ENCODE data around the gene CSRP3. TPM values are rescaled to one million over a fixed set of nuclear protein-coding genes. Genes with fewer than 3 reads are reported as not detected.

The CSRP3 gene
- total RNA-seq, 1 donor from 2014 or later = not detected

- Mint-ChIP-seq H3K36me3 (ENCODE audit: unreplicated experiment) (no peaks in the 10 kb centered on the region), H3K4me1 (ENCODE audit: unreplicated experiment) (peaks cover 5% of the 10 kb centered on the region), H3K4me3 (ENCODE audit: unreplicated experiment) (no peak overlapping the region), H3K27me3 (ENCODE audit: unreplicated experiment) (peaks cover 41% of the 10 kb centered on the region), H3K27ac (ENCODE audit: unreplicated experiment) (no peak overlapping the region), H3K9me3 (ENCODE audit: unreplicated experiment) (no peaks in the 10 kb centered on the region)
- DNase-seq (ENCODE audit: extremely low spot score, unreplicated experiment) = no peak
- TF ChIP-seq, protein P1, sequence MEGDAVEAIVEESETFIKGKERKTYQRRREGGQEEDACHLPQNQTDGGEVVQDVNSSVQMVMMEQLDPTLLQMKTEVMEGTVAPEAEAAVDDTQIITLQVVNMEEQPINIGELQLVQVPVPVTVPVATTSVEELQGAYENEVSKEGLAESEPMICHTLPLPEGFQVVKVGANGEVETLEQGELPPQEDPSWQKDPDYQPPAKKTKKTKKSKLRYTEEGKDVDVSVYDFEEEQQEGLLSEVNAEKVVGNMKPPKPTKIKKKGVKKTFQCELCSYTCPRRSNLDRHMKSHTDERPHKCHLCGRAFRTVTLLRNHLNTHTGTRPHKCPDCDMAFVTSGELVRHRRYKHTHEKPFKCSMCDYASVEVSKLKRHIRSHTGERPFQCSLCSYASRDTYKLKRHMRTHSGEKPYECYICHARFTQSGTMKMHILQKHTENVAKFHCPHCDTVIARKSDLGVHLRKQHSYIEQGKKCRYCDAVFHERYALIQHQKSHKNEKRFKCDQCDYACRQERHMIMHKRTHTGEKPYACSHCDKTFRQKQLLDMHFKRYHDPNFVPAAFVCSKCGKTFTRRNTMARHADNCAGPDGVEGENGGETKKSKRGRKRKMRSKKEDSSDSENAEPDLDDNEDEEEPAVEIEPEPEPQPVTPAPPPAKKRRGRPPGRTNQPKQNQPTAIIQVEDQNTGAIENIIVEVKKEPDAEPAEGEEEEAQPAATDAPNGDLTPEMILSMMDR (IDR thresholded peaks at IDR 0.05) = no peak
Measured at GRCh38 chr11:19216021-19216420, 14.2 kb upstream of the CSRP3 start.

- Mint-ChIP-seq H3K36me3 (ENCODE audit: unreplicated experiment) (no peaks in the 10 kb centered on the region), H3K4me1 (ENCODE audit: unreplicated experiment) (no peaks in the 10 kb centered on the region), H3K9me3 (ENCODE audit: unreplicated experiment) (no peaks in the 10 kb centered on the region), H3K27me3 (ENCODE audit: unreplicated experiment) (peaks cover 64% of the 10 kb centered on the region), H3K4me3 (ENCODE audit: unreplicated experiment) (no peak overlapping the region), H3K27ac (ENCODE audit: unreplicated experiment) (no peak overlapping the region)
- no peak for DNase-seq (ENCODE audit: extremely low spot score, unreplicated experiment)
- TF ChIP-seq, protein P1 (IDR thresholded peaks at IDR 0.05) = no peak
Measured at GRCh38 chr11:19209617-19210370, 8.0 kb upstream of the CSRP3 start.

- no peak overlapping the region for H3K27ac Mint-ChIP-seq (ENCODE audit: unreplicated experiment)
- H3K36me3 Mint-ChIP-seq (ENCODE audit: unreplicated experiment) = no peaks in the 10 kb centered on the region
- TF ChIP-seq, protein P1 (IDR thresholded peaks at IDR 0.05) = no peak
- H3K27me3 Mint-ChIP-seq (ENCODE audit: unreplicated experiment) = peaks cover 56% of the 10 kb centered on the region
- H3K4me3 Mint-ChIP-seq (ENCODE audit: unreplicated experiment) = no peak overlapping the region
- H3K4me1 Mint-ChIP-seq (ENCODE audit: unreplicated experiment) = no peaks in the 10 kb centered on the region
- no peaks in the 10 kb centered on the region for H3K9me3 Mint-ChIP-seq (ENCODE audit: unreplicated experiment)
- DNase-seq (ENCODE audit: extremely low spot score, unreplicated experiment) = no peak
Measured at GRCh38 chr11:19208959-19209546, 7.3 kb upstream of the CSRP3 start.

- DNase-seq (ENCODE audit: extremely low spot score, unreplicated experiment) = no peak
- Mint-ChIP-seq H3K9me3 (ENCODE audit: unreplicated experiment) (no peaks in the 10 kb centered on the region), H3K27ac (ENCODE audit: unreplicated experiment) (no peak overlapping the region), H3K36me3 (ENCODE audit: unreplicated experiment) (no peaks in the 10 kb centered on the region), H3K4me3 (ENCODE audit: unreplicated experiment) (no peak overlapping the region), H3K4me1 (ENCODE audit: unreplicated experiment) (no peaks in the 10 kb centered on the region), H3K27me3 (ENCODE audit: unreplicated experiment) (peaks cover 48% of the 10 kb centered on the region)
- TF ChIP-seq, protein P1 (IDR thresholded peaks at IDR 0.05) = no peak
Measured at GRCh38 chr11:19208181-19208580, 6.4 kb upstream of the CSRP3 start.

DNA sequence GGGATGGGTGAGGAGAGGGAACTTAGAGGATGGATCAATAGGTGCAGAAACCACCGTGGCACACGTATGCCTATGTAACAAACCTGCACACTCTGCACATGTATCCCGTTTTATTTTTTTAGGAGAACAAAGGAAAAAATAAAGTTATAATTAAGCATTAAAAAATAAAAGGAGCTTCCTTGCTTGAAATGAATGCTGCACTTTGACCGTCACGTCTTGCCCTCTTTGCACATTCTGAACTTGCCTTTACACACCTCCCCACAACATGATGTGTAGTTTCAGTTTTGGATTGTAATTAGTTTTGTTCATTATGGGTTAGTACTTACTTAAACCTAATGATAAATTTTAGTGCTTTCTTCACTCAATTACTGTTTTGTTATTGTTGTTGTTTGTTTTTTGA, 3.1 kb upstream of the CSRP3 start:
- peaks cover 10% of the 10 kb centered on the region for H3K4me1 Mint-ChIP-seq (ENCODE audit: unreplicated experiment)
- H3K36me3 Mint-ChIP-seq (ENCODE audit: unreplicated experiment) = no peaks in the 10 kb centered on the region
- H3K9me3 Mint-ChIP-seq (ENCODE audit: unreplicated experiment) = no peaks in the 10 kb centered on the region
- no peak overlapping the region for H3K4me3 Mint-ChIP-seq (ENCODE audit: unreplicated experiment)
- peaks cover 37% of the 10 kb centered on the region for H3K27me3 Mint-ChIP-seq (ENCODE audit: unreplicated experiment)
- TF ChIP-seq, protein P1 (IDR thresholded peaks at IDR 0.05) = no peak
- no peak overlapping the region for H3K27ac Mint-ChIP-seq (ENCODE audit: unreplicated experiment)
- no peak for DNase-seq (ENCODE audit: extremely low spot score, unreplicated experiment)

Measured in osteocyte (in vitro differentiated cells).